ENCODE measurements around the gene CLEC1A. TPM values are rescaled to one million over a fixed set of nuclear protein-coding genes. Genes with fewer than 3 reads are reported as not detected.

Gene CLEC1A
- total RNA-seq, 1 donor from 2014 or later: 2.2 TPM

GRCh38 chr12:10136637-10137205, 37.9 kb upstream of the CLEC1A start:
- no peaks in the 10 kb centered on the region for H3K27me3 ChIP-seq
- no peaks in the 10 kb centered on the region for H3K4me1 ChIP-seq
- intact Hi-C loops (cut with DNase I): loop anchor here (5.0 kb wide), 1 partner anchor 104 kb away; the partner anchor contains the start of gene CLEC9A
- no peak for DNase-seq (ENCODE audit: extremely low spot score in 2 of 2)
- no peaks in the 10 kb centered on the region for H3K36me3 ChIP-seq
- H3K9me3 ChIP-seq: no peaks in the 10 kb centered on the region
- H3K4me3 ChIP-seq: no peak overlapping the region
- TF ChIP-seq POLR2A (IDR thresholded peaks at IDR 0.05) (no peak), POLR2AphosphoS5 (IDR thresholded peaks at IDR 0.05; ENCODE audit: insufficient read depth in 1 of 2, low read depth in 1 of 2) (no peak), CTCF (IDR thresholded peaks at IDR 0.05) (no peak)
- H3K27ac ChIP-seq: no peak overlapping the region

GRCh38 chr12:10135126-10135525, 36.3 kb upstream of the CLEC1A start:
- no peak for DNase-seq (ENCODE audit: extremely low spot score in 2 of 2)
- no peak overlapping the region for H3K4me3 ChIP-seq
- H3K4me1 ChIP-seq: no peaks in the 10 kb centered on the region
- H3K9me3 ChIP-seq: no peaks in the 10 kb centered on the region
- H3K27ac ChIP-seq: no peak overlapping the region
- no peaks in the 10 kb centered on the region for H3K27me3 ChIP-seq
- TF ChIP-seq POLR2AphosphoS5 (IDR thresholded peaks at IDR 0.05; ENCODE audit: insufficient read depth in 1 of 2, low read depth in 1 of 2) (no peak), CTCF (IDR thresholded peaks at IDR 0.05) (no peak), POLR2A (IDR thresholded peaks at IDR 0.05) (no peak)
- intact Hi-C loops (cut with DNase I): loop anchor here (5.0 kb wide), 1 partner anchor 103 kb away; the partner anchor contains the start of gene CLEC9A
- H3K36me3 ChIP-seq: no peaks in the 10 kb centered on the region

- Histone ChIP-seq H3K27ac (no peak overlapping the region), H3K4me3 (no peak overlapping the region), H3K27me3 (no peaks in the 10 kb centered on the region), H3K9me3 (no peaks in the 10 kb centered on the region), H3K36me3 (no peaks in the 10 kb centered on the region), H3K4me1 (no peaks in the 10 kb centered on the region)
- no peak for DNase-seq (ENCODE audit: extremely low spot score in 2 of 2)
- intact Hi-C loops (cut with DNase I): no loop called here
- no peak for TF ChIP-seq CTCF (IDR thresholded peaks at IDR 0.05)
- TF ChIP-seq POLR2A (IDR thresholded peaks at IDR 0.05): no peak
- TF ChIP-seq POLR2AphosphoS5 (IDR thresholded peaks at IDR 0.05; ENCODE audit: insufficient read depth in 1 of 2, low read depth in 1 of 2): no peak
These were observed 34.1 kb upstream of the CLEC1A start for GRCh38 chr12:10132850-10133370.

- H3K27ac ChIP-seq: no peak overlapping the region
- no peaks in the 10 kb centered on the region for H3K9me3 ChIP-seq
- H3K4me3 ChIP-seq: no peak overlapping the region
- no peaks in the 10 kb centered on the region for H3K27me3 ChIP-seq
- no peak for DNase-seq (ENCODE audit: extremely low spot score in 2 of 2)
- H3K4me1 ChIP-seq: no peaks in the 10 kb centered on the region
- intact Hi-C loops (cut with DNase I): no loop called here
- no peak for TF ChIP-seq POLR2A (IDR thresholded peaks at IDR 0.05)
- no peak for TF ChIP-seq POLR2AphosphoS5 (IDR thresholded peaks at IDR 0.05; ENCODE audit: insufficient read depth in 1 of 2, low read depth in 1 of 2)
- no peak for TF ChIP-seq CTCF (IDR thresholded peaks at IDR 0.05)
- H3K36me3 ChIP-seq: no peaks in the 10 kb centered on the region
These were observed 32.4 kb upstream of the CLEC1A start for GRCh38 chr12:10131111-10131690.

- intact Hi-C loops (cut with DNase I): no loop called here
- Histone ChIP-seq H3K4me1 (no peaks in the 10 kb centered on the region), H3K27me3 (no peaks in the 10 kb centered on the region), H3K4me3 (peak within 1 kb of the TSS in 1 of 2 donors; percentile 27), H3K9me3 (no peaks in the 10 kb centered on the region), H3K27ac (peak within 1 kb of the TSS; percentile 39), H3K36me3 (no peaks in the 10 kb centered on the region)
- TF ChIP-seq CTCF (IDR thresholded peaks at IDR 0.05): no peak
- TF ChIP-seq POLR2AphosphoS5 (IDR thresholded peaks at IDR 0.05; ENCODE audit: insufficient read depth in 1 of 2, low read depth in 1 of 2): peak in 1 of 2 donors; percentile 76
- no peak for DNase-seq (ENCODE audit: extremely low spot score in 2 of 2)
These were observed 31.3 kb upstream of the CLEC1A start, which contains the start of gene CLEC7A for GRCh38 chr12:10130042-10130441. Gene CLEC7A, minus strand, starts transcription at chr12:10130199. Its CDS starts 117 bp downstream, at chr12:10130082.

Data from vagina (tissue), 2 donors.